PC-9 (cell line): ENCODE data around the gene PALM.

Experiments
- EZH2 ChIP-seq: fragments of 200-600 bp; sonication (generic); IDR thresholded peaks from 2 replicates; pipeline ENCODE4 v1.8.0; 2017; ENCODE audit warnings: antibody characterized with exemption, low read depth
- TF ChIP-seq, protein P1 (sequence below): fragments of 200-600 bp; sonication (generic); conservative IDR thresholded peaks from 2 replicates; pipeline ENCODE4 v1.6.1; 2017; ENCODE audit warnings: mixed run types, antibody characterized with exemption, mild to moderate bottlenecking, moderate library complexity

DNA sequence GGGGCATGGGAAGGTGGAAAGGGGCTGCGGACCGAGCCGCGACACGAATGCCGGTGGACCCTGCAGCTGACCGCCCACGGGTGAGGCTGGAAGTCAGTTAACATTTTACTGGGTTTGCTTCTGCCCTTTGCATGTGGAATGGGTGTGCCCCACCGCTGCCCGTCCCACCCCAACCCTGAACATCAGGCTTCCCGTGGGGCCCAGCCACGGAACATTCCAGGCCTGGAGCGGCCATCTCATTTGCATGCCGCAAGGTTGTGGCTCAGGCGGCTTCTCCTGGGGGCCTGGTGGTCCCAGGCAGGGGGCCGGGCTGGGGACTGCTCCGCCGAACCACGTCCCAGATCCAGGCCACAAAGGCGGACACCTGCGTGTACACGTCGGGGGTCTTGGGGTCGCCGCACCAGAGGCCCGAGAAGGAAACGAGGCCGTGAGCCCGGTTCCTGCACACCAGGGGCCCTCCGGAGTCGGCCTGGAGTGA, 23.2 kb upstream of the PALM start:
- TF ChIP-seq, protein P1, sequence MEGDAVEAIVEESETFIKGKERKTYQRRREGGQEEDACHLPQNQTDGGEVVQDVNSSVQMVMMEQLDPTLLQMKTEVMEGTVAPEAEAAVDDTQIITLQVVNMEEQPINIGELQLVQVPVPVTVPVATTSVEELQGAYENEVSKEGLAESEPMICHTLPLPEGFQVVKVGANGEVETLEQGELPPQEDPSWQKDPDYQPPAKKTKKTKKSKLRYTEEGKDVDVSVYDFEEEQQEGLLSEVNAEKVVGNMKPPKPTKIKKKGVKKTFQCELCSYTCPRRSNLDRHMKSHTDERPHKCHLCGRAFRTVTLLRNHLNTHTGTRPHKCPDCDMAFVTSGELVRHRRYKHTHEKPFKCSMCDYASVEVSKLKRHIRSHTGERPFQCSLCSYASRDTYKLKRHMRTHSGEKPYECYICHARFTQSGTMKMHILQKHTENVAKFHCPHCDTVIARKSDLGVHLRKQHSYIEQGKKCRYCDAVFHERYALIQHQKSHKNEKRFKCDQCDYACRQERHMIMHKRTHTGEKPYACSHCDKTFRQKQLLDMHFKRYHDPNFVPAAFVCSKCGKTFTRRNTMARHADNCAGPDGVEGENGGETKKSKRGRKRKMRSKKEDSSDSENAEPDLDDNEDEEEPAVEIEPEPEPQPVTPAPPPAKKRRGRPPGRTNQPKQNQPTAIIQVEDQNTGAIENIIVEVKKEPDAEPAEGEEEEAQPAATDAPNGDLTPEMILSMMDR = no peak
- no peak for TF ChIP-seq EZH2
